Hepatocyte (in vitro differentiated cells): ENCODE data around the gene PHF2.

ENCODE experiments used
- CTCF ChIP-seq: fragments of 200-600 bp; sonication (generic); IDR thresholded peaks from 2 replicates; pipeline ENCODE4 v1.5.1; 2016; ENCODE audit warnings: antibody characterized with exemption, mild to moderate bottlenecking; ENCODE audit not compliant: poor library complexity
- EZH2 ChIP-seq: fragments of 200-600 bp; sonication (generic); IDR thresholded peaks from 2 replicates; pipeline ENCODE4 v1.6.1; 2016; ENCODE audit warnings: antibody characterized with exemption, mild to moderate bottlenecking, borderline replicate concordance
- EZH2phosphoT487 ChIP-seq: fragments of 200-600 bp; sonication (generic); IDR thresholded peaks from one replicate; pipeline ENCODE4 v1.6.1; 2018; ENCODE audit warnings: antibody characterized with exemption, mild to moderate bottlenecking, low read depth, moderate library complexity; ENCODE audit not compliant: unreplicated experiment, severe bottlenecking

- TF ChIP-seq EZH2 = no peak
- no peak for TF ChIP-seq CTCF
- no peak for TF ChIP-seq EZH2phosphoT487
Measured at GRCh38 chr9:93657331-93658111, 81.1 kb downstream of the PHF2 start.
